ENCODE measurements around the gene GRIK4. TPM values are rescaled to one million over a fixed set of nuclear protein-coding genes. Genes with fewer than 3 reads are reported as not detected.

GRIK4 gene
- total and polyA plus RNA-seq, 4 donors: 0.05 to 0.25 (median 0.06) TPM; not detected in 1

DNA sequence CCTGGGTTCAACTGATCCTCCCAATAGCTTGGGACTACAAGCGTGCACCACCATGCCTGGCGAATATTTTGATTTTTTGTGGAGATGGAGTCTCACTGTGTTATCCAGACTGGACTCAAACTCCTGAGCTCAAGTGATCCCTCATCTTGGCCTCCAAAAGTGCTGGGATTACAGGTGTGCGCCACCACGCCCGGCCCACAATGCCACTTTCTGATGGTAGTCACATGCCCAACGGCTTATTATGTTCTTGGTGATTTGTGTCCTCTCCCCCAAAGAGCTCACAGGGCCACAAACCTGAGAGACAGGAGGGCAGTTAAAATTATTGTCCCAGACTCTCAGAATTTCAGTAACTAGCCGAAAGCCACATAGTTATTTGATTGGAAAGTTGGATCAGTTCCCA is 9.6 kb downstream of the GRIK4 start:
- 90% methylated on average over 7 of the region's 7 CpGs for WGBS
- no peak overlapping the region for H3K27ac ChIP-seq (ENCODE audit: low read depth in 1 of 2, low read length in 2 of 2)
- H3K9ac ChIP-seq (ENCODE audit: low read depth in 1 of 2, low read length in 2 of 2): no peak overlapping the region
- TF ChIP-seq JUND (IDR thresholded peaks at IDR 0.05): no peak
- no peak for TF ChIP-seq SP1 (IDR thresholded peaks at IDR 0.05)
- no peak for TF ChIP-seq GABPA (IDR thresholded peaks at IDR 0.05 in 1 of 2, conservative IDR thresholded peaks at IDR 0.05 in 1 of 2)
- TF ChIP-seq EGR1 (IDR thresholded peaks at IDR 0.05; ENCODE audit: low read depth in 2 of 2): no peak
- TF ChIP-seq FOXA2 (IDR thresholded peaks at IDR 0.05): no peak
- TF ChIP-seq, protein P1, sequence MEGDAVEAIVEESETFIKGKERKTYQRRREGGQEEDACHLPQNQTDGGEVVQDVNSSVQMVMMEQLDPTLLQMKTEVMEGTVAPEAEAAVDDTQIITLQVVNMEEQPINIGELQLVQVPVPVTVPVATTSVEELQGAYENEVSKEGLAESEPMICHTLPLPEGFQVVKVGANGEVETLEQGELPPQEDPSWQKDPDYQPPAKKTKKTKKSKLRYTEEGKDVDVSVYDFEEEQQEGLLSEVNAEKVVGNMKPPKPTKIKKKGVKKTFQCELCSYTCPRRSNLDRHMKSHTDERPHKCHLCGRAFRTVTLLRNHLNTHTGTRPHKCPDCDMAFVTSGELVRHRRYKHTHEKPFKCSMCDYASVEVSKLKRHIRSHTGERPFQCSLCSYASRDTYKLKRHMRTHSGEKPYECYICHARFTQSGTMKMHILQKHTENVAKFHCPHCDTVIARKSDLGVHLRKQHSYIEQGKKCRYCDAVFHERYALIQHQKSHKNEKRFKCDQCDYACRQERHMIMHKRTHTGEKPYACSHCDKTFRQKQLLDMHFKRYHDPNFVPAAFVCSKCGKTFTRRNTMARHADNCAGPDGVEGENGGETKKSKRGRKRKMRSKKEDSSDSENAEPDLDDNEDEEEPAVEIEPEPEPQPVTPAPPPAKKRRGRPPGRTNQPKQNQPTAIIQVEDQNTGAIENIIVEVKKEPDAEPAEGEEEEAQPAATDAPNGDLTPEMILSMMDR (IDR thresholded peaks at IDR 0.05; ENCODE audit: low read depth, low read length, missing input control): no peak
- TF ChIP-seq, protein P2, sequence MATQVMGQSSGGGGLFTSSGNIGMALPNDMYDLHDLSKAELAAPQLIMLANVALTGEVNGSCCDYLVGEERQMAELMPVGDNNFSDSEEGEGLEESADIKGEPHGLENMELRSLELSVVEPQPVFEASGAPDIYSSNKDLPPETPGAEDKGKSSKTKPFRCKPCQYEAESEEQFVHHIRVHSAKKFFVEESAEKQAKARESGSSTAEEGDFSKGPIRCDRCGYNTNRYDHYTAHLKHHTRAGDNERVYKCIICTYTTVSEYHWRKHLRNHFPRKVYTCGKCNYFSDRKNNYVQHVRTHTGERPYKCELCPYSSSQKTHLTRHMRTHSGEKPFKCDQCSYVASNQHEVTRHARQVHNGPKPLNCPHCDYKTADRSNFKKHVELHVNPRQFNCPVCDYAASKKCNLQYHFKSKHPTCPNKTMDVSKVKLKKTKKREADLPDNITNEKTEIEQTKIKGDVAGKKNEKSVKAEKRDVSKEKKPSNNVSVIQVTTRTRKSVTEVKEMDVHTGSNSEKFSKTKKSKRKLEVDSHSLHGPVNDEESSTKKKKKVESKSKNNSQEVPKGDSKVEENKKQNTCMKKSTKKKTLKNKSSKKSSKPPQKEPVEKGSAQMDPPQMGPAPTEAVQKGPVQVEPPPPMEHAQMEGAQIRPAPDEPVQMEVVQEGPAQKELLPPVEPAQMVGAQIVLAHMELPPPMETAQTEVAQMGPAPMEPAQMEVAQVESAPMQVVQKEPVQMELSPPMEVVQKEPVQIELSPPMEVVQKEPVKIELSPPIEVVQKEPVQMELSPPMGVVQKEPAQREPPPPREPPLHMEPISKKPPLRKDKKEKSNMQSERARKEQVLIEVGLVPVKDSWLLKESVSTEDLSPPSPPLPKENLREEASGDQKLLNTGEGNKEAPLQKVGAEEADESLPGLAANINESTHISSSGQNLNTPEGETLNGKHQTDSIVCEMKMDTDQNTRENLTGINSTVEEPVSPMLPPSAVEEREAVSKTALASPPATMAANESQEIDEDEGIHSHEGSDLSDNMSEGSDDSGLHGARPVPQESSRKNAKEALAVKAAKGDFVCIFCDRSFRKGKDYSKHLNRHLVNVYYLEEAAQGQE (IDR thresholded peaks at IDR 0.05): no peak
- TF ChIP-seq HNF4G (IDR thresholded peaks at IDR 0.05): no peak
- TF ChIP-seq, protein P3, sequence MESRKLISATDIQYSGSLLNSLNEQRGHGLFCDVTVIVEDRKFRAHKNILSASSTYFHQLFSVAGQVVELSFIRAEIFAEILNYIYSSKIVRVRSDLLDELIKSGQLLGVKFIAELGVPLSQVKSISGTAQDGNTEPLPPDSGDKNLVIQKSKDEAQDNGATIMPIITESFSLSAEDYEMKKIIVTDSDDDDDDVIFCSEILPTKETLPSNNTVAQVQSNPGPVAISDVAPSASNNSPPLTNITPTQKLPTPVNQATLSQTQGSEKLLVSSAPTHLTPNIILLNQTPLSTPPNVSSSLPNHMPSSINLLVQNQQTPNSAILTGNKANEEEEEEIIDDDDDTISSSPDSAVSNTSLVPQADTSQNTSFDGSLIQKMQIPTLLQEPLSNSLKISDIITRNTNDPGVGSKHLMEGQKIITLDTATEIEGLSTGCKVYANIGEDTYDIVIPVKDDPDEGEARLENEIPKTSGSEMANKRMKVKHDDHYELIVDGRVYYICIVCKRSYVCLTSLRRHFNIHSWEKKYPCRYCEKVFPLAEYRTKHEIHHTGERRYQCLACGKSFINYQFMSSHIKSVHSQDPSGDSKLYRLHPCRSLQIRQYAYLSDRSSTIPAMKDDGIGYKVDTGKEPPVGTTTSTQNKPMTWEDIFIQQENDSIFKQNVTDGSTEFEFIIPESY (IDR thresholded peaks at IDR 0.05): no peak
- TF ChIP-seq, protein P4, sequence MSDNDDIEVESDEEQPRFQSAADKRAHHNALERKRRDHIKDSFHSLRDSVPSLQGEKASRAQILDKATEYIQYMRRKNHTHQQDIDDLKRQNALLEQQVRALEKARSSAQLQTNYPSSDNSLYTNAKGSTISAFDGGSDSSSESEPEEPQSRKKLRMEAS (IDR thresholded peaks at IDR 0.05): no peak
- TF ChIP-seq NR2F2 (IDR thresholded peaks at IDR 0.05): no peak
- TF ChIP-seq RAD21 (IDR thresholded peaks at IDR 0.05): no peak
- no peak for TF ChIP-seq RXRA (IDR thresholded peaks at IDR 0.05)
- TF ChIP-seq TAF1 (conservative IDR thresholded peaks at IDR 0.05): no peak
- no peak for TF ChIP-seq FOXA1 (IDR thresholded peaks at IDR 0.05)
- TF ChIP-seq YY1 (IDR thresholded peaks at IDR 0.05): no peak
- no peak for TF ChIP-seq HNF4A (conservative IDR thresholded peaks at IDR 0.05)
- TF ChIP-seq, protein P5, sequence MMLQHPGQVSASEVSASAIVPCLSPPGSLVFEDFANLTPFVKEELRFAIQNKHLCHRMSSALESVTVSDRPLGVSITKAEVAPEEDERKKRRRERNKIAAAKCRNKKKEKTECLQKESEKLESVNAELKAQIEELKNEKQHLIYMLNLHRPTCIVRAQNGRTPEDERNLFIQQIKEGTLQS (IDR thresholded peaks at IDR 0.05): no peak
- no peak for DNase-seq (ENCODE audit: low spot score)
- H3K27me3 ChIP-seq (ENCODE audit: control insufficient read depth in 4 of 4, insufficient read depth in 4 of 4, low read length in 3 of 4): peaks cover 0 to 3% (median 0%) of the 10 kb centered on the region in 4 donors
- H3K4me3 ChIP-seq (ENCODE audit: low read depth in 1 of 3, low read length in 3 of 3): no peak overlapping the region
- H3K9me3 ChIP-seq (ENCODE audit: control insufficient read depth in 4 of 4, low read length in 3 of 4): no peaks in the 10 kb centered on the region
- H3K36me3 ChIP-seq (ENCODE audit: control insufficient read depth in 4 of 4, insufficient read depth in 3 of 4, low read depth in 1 of 4, low read length in 3 of 4): no peaks in the 10 kb centered on the region
- peaks cover 0 to 7% (median 2%) of the 10 kb centered on the region in 4 donors for H3K4me1 ChIP-seq (ENCODE audit: control insufficient read depth in 4 of 4, insufficient read depth in 4 of 4, low read length in 3 of 4)

Measured in liver (tissue), 9 donors.